Uterus (tissue), 4 donors: ENCODE measurements around the gene COL4A1. TPM values are rescaled to one million over a fixed set of nuclear protein-coding genes. Genes with fewer than 3 reads are reported as not detected.

Source experiments
- DNase-seq, 2 donors: peaks; one replicate each; pipeline ENCODE4 v3.0.0-alpha.2; 2019 to 2020
- H3K27ac ChIP-seq, 2 donors: fragments of 200-600 bp; sonication (generic); 1 replicate in 1 of 2; 2 replicates in 1 of 2; pipeline ENCODE4 v1.5.1; 2016 to 2018
- H3K27me3 ChIP-seq, 2 donors: fragments of 200-600 bp; sonication (generic); one replicate each; pipeline ENCODE4 v1.5.1; 2018 to 2019; ENCODE audit warnings: control low read depth in 1 of 2
- H3K36me3 ChIP-seq, 2 donors: fragments of 200-600 bp; sonication (generic); one replicate each; pipeline ENCODE4 v1.5.1; 2019; ENCODE audit warnings: control low read depth in 1 of 2
- H3K4me1 ChIP-seq, 2 donors: fragments of 200-600 bp; sonication (generic); one replicate each; pipeline ENCODE4 v1.5.1; 2018 to 2019; ENCODE audit warnings: control low read depth in 1 of 2
- H3K4me3 ChIP-seq, 2 donors: fragments of 200-600 bp; sonication (generic); 1 replicate in 1 of 2; 2 replicates in 1 of 2; pipeline ENCODE4 v1.5.1; 2018 to 2019; ENCODE audit warnings: mild to moderate bottlenecking in 1 of 2
- H3K9me3 ChIP-seq, 2 donors: fragments of 200-600 bp; sonication (generic); one replicate each; pipeline ENCODE4 v1.5.1; 2019; ENCODE audit warnings: control low read depth in 1 of 2
- CTCF ChIP-seq, 4 experiments: fragments of 200-600 bp in 2 of 4; fragments of 450-650 bp in 2 of 4; sonication (generic) in 2 of 4; IDR thresholded peaks; one replicate each; pipeline ENCODE4 v1.5.1; 2016 to 2019; ENCODE audit warnings: antibody characterized with exemption in 4 of 4, mild to moderate bottlenecking in 2 of 4, moderate library complexity in 1 of 4
- POLR2A ChIP-seq, 2 donors: fragments of 450-650 bp; IDR thresholded peaks; one replicate each; pipeline ENCODE4 v1.6.1; 2016; ENCODE audit warnings: antibody characterized with exemption in 2 of 2, mild to moderate bottlenecking in 1 of 2, moderate library complexity in 1 of 2
- intact Hi-C: fragments of 100-400 bp; cut with DNase I; formaldehyde crosslinking; loops from one replicate; pipeline ENCODE4 v1.15.1; 2023; ENCODE audit warnings: low total_unique reads
- total RNA-seq, 4 donors: library from RNA; depleted of rRNA in 3 of 4; stranded (reverse); fragments of >200 nt in 3 of 4; gene quantifications; one replicate each; pipeline versions ENCODE4 v1.1.0 to v1.2.4, GENCODE V29; 2014 to 2023
- donor health status: DM: yes; HTN: yes; CAD: no.

COL4A1 gene
- total RNA-seq, 4 donors from 2014 or later: 164 to 737 (median 209) TPM

- H3K4me1 ChIP-seq: no peaks in the 10 kb centered on the region
- intact Hi-C loops: no loop called here
- H3K36me3 ChIP-seq: no peaks in the 10 kb centered on the region
- TF ChIP-seq POLR2A (IDR thresholded peaks at IDR 0.05): no peak
- TF ChIP-seq CTCF (IDR thresholded peaks at IDR 0.05): no peak
- DNase-seq: no peak
- H3K4me3 ChIP-seq: no peak overlapping the region
- no peaks in the 10 kb centered on the region for H3K27me3 ChIP-seq
- no peaks in the 10 kb centered on the region for H3K9me3 ChIP-seq
- H3K27ac ChIP-seq: no peak overlapping the region
Observed at GRCh38 chr13:110161112-110161882, 145.7 kb downstream of the COL4A1 start.

GRCh38 chr13:110158226-110158625 lies 148.7 kb downstream of the COL4A1 start:
- Histone ChIP-seq H3K4me1 (no peaks in the 10 kb centered on the region), H3K27ac (no peak overlapping the region), H3K36me3 (no peaks in the 10 kb centered on the region), H3K9me3 (no peaks in the 10 kb centered on the region), H3K27me3 (no peaks in the 10 kb centered on the region), H3K4me3 (no peak overlapping the region)
- intact Hi-C loops: no loop called here
- DNase-seq: no peak
- no peak for TF ChIP-seq POLR2A (IDR thresholded peaks at IDR 0.05)
- TF ChIP-seq CTCF (IDR thresholded peaks at IDR 0.05): no peak

GRCh38 chr13:110157718-110158117 lies 149.2 kb downstream of the COL4A1 start:
- intact Hi-C loops: no loop called here
- H3K36me3 ChIP-seq: no peaks in the 10 kb centered on the region
- H3K9me3 ChIP-seq: no peaks in the 10 kb centered on the region
- no peaks in the 10 kb centered on the region for H3K4me1 ChIP-seq
- TF ChIP-seq POLR2A (IDR thresholded peaks at IDR 0.05): no peak
- TF ChIP-seq CTCF (IDR thresholded peaks at IDR 0.05): no peak
- no peaks in the 10 kb centered on the region for H3K27me3 ChIP-seq
- DNase-seq: no peak
- no peak overlapping the region for H3K27ac ChIP-seq
- no peak overlapping the region for H3K4me3 ChIP-seq

- Histone ChIP-seq H3K27ac (no peak overlapping the region), H3K4me1 (no peaks in the 10 kb centered on the region), H3K9me3 (no peaks in the 10 kb centered on the region), H3K4me3 (no peak overlapping the region), H3K36me3 (no peaks in the 10 kb centered on the region), H3K27me3 (no peaks in the 10 kb centered on the region)
- DNase-seq: no peak
- TF ChIP-seq CTCF (IDR thresholded peaks at IDR 0.05): no peak
- no peak for TF ChIP-seq POLR2A (IDR thresholded peaks at IDR 0.05)
- intact Hi-C loops: no loop called here
Observed at GRCh38 chr13:110156301-110157049, 150.5 kb downstream of the COL4A1 start.

GRCh38 chr13:110155072-110155471 lies 151.9 kb downstream of the COL4A1 start:
- TF ChIP-seq POLR2A (IDR thresholded peaks at IDR 0.05) (no peak), CTCF (IDR thresholded peaks at IDR 0.05) (no peak)
- Histone ChIP-seq H3K4me3 (no peak overlapping the region), H3K27ac (no peak overlapping the region), H3K4me1 (no peaks in the 10 kb centered on the region), H3K9me3 (no peaks in the 10 kb centered on the region), H3K27me3 (no peaks in the 10 kb centered on the region), H3K36me3 (no peaks in the 10 kb centered on the region)
- intact Hi-C loops: no loop called here
- no peak for DNase-seq
